Stimulated activated memory B cell treated with anti-CD40 and anti-IgM and Interleukin-4, amounts not matched to agents 10 μg/mL and 1 μg/mL and 100 μg/mL, for 72 hours (primary cell): ENCODE data around the gene CCRL2.
A peak's percentile ranks its signal among the peaks of the same experiment; 100 is the strongest.
"Not testable (repeated sequence)": the region's sequence is repeated elsewhere in the genome, so short reads cannot be mapped to it uniquely, and the experiment has no call there.

ENCODE experiments used
- ATAC-seq: fragments of 150-1000 bp; cut with Tn5 transposase; 2 replicates; pipeline ENCODE4 v1.10.0; 2021
- H3K27ac Mint-ChIP-seq: one replicate; pipeline ENCODE4 v1.8.0; 2022; ENCODE audit warnings: mild to moderate bottlenecking, mixed read lengths
- H3K27me3 Mint-ChIP-seq: one replicate; pipeline ENCODE4 v1.8.0; 2022; ENCODE audit warnings: mixed read lengths
- H3K36me3 Mint-ChIP-seq: one replicate; pipeline ENCODE4 v1.8.0; 2022; ENCODE audit warnings: mixed read lengths
- H3K4me1 Mint-ChIP-seq: one replicate; pipeline ENCODE4 v1.8.0; 2022; ENCODE audit warnings: mixed read lengths
- H3K4me3 Mint-ChIP-seq: one replicate; pipeline ENCODE4 v1.8.0; 2022; ENCODE audit warnings: mild to moderate bottlenecking, moderate library complexity, mixed read lengths
- H3K9me3 Mint-ChIP-seq: one replicate; pipeline ENCODE4 v1.8.0; 2022; ENCODE audit warnings: mixed read lengths

The CCRL2 gene

GRCh38 chr3:46408853-46409252 lies 1.8 kb downstream of the CCRL2 start:
- Mint-ChIP-seq H3K4me3 (no peak overlapping the region), H3K4me1 (peaks cover 30% of the 10 kb centered on the region)

GRCh38 chr3:46409739-46410489 lies 2.9 kb downstream of the CCRL2 start:
- Mint-ChIP-seq H3K4me3 (no peak overlapping the region), H3K27me3 (no peaks in the 10 kb centered on the region), H3K36me3 (no peaks in the 10 kb centered on the region), H3K9me3 (no peaks in the 10 kb centered on the region), H3K4me1 (peaks cover 30% of the 10 kb centered on the region), H3K27ac (no peak overlapping the region)
- ATAC-seq: no peak

More at GRCh38 chr3:46408853-46409252, 1.8 kb downstream of the CCRL2 start:
- no peak for ATAC-seq
- no peaks in the 10 kb centered on the region for H3K27me3 Mint-ChIP-seq
- no peaks in the 10 kb centered on the region for H3K36me3 Mint-ChIP-seq
- no peaks in the 10 kb centered on the region for H3K9me3 Mint-ChIP-seq
- no peak overlapping the region for H3K27ac Mint-ChIP-seq

GRCh38 chr3:46410669-46411068 lies 3.6 kb downstream of the CCRL2 start:
- H3K27ac Mint-ChIP-seq: no peak overlapping the region
- no peaks in the 10 kb centered on the region for H3K27me3 Mint-ChIP-seq
- no peaks in the 10 kb centered on the region for H3K36me3 Mint-ChIP-seq
- ATAC-seq: no peak
- no peak overlapping the region for H3K4me3 Mint-ChIP-seq
- peaks cover 29% of the 10 kb centered on the region for H3K4me1 Mint-ChIP-seq
- no peaks in the 10 kb centered on the region for H3K9me3 Mint-ChIP-seq

GRCh38 chr3:46411271-46411670 lies 4.2 kb downstream of the CCRL2 start:
- no peaks in the 10 kb centered on the region for H3K9me3 Mint-ChIP-seq
- H3K36me3 Mint-ChIP-seq: no peaks in the 10 kb centered on the region
- no peak overlapping the region for H3K4me3 Mint-ChIP-seq
- H3K4me1 Mint-ChIP-seq: peaks cover 29% of the 10 kb centered on the region
- H3K27me3 Mint-ChIP-seq: no peaks in the 10 kb centered on the region
- ATAC-seq: no peak
- H3K27ac Mint-ChIP-seq: no peak overlapping the region

GRCh38 chr3:46412786-46413298 lies 5.8 kb downstream of the CCRL2 start:
- Mint-ChIP-seq H3K4me3 (no peak overlapping the region), H3K27ac (no peak overlapping the region), H3K4me1 (peaks cover 24% of the 10 kb centered on the region), H3K9me3 (no peaks in the 10 kb centered on the region), H3K27me3 (no peaks in the 10 kb centered on the region), H3K36me3 (no peaks in the 10 kb centered on the region)
- ATAC-seq: no peak

- no peak for ATAC-seq
- no peak overlapping the region for H3K4me3 Mint-ChIP-seq
- no peaks in the 10 kb centered on the region for H3K27me3 Mint-ChIP-seq
- H3K4me1 Mint-ChIP-seq: peaks cover 18% of the 10 kb centered on the region
- H3K36me3 Mint-ChIP-seq: no peaks in the 10 kb centered on the region
- no peaks in the 10 kb centered on the region for H3K9me3 Mint-ChIP-seq
- H3K27ac Mint-ChIP-seq: no peak overlapping the region
Observed at GRCh38 chr3:46413951-46414350, 6.9 kb downstream of the CCRL2 start.

GRCh38 chr3:46414739-46415138 lies 7.7 kb downstream of the CCRL2 start:
- no peak for ATAC-seq
- no peak overlapping the region for H3K4me3 Mint-ChIP-seq
- H3K4me1 Mint-ChIP-seq: peaks cover 18% of the 10 kb centered on the region

GRCh38 chr3:46416125-46416810 lies 9.2 kb downstream of the CCRL2 start:
- Mint-ChIP-seq H3K27ac (peak overlapping the region; percentile 77), H3K4me1 (peaks cover 18% of the 10 kb centered on the region), H3K9me3 (no peaks in the 10 kb centered on the region), H3K27me3 (no peaks in the 10 kb centered on the region), H3K4me3 (no peak overlapping the region), H3K36me3 (no peaks in the 10 kb centered on the region)
- ATAC-seq: no peak

More at GRCh38 chr3:46414739-46415138, 7.7 kb downstream of the CCRL2 start:
- Mint-ChIP-seq H3K27me3 (no peaks in the 10 kb centered on the region), H3K36me3 (no peaks in the 10 kb centered on the region), H3K27ac (no peak overlapping the region), H3K9me3 (no peaks in the 10 kb centered on the region)

- Mint-ChIP-seq H3K4me1 (peaks cover 18% of the 10 kb centered on the region), H3K27me3 (no peaks in the 10 kb centered on the region), H3K27ac (peak overlapping the region; percentile 77), H3K9me3 (no peaks in the 10 kb centered on the region), H3K4me3 (no peak overlapping the region), H3K36me3 (no peaks in the 10 kb centered on the region)
- ATAC-seq: peak; percentile 72
Observed at GRCh38 chr3:46416811-46417510, 9.9 kb downstream of the CCRL2 start.

- no peak for ATAC-seq
- H3K27me3 Mint-ChIP-seq: no peaks in the 10 kb centered on the region
- H3K4me1 Mint-ChIP-seq: peaks cover 18% of the 10 kb centered on the region
- H3K9me3 Mint-ChIP-seq: no peaks in the 10 kb centered on the region
- H3K36me3 Mint-ChIP-seq: no peaks in the 10 kb centered on the region
- no peak overlapping the region for H3K27ac Mint-ChIP-seq
- no peak overlapping the region for H3K4me3 Mint-ChIP-seq
Observed at GRCh38 chr3:46417841-46418611, 11.0 kb downstream of the CCRL2 start.

- Mint-ChIP-seq H3K4me3 (no peak overlapping the region), H3K9me3 (no peaks in the 10 kb centered on the region), H3K36me3 (no peaks in the 10 kb centered on the region), H3K27ac (no peak overlapping the region), H3K27me3 (no peaks in the 10 kb centered on the region), H3K4me1 (peaks cover 18% of the 10 kb centered on the region)
- ATAC-seq: no peak
Observed at GRCh38 chr3:46419816-46420215, 12.8 kb downstream of the CCRL2 start.

- Mint-ChIP-seq H3K36me3 (no peaks in the 10 kb centered on the region), H3K9me3 (no peaks in the 10 kb centered on the region), H3K27me3 (no peaks in the 10 kb centered on the region), H3K27ac (no peak overlapping the region), H3K4me3 (no peak overlapping the region), H3K4me1 (peaks cover 13% of the 10 kb centered on the region)
- ATAC-seq: no peak
Observed at GRCh38 chr3:46420931-46421330, 13.9 kb downstream of the CCRL2 start.

GRCh38 chr3:46422617-46423016 lies 15.6 kb downstream of the CCRL2 start:
- Mint-ChIP-seq H3K4me1 (no peaks in the 10 kb centered on the region), H3K27me3 (no peaks in the 10 kb centered on the region), H3K36me3 (no peaks in the 10 kb centered on the region), H3K27ac (no peak overlapping the region), H3K9me3 (no peaks in the 10 kb centered on the region), H3K4me3 (no peak overlapping the region)
- ATAC-seq: no peak

- Mint-ChIP-seq H3K27me3 (no peaks in the 10 kb centered on the region), H3K27ac (no peak overlapping the region), H3K4me3 (no peak overlapping the region), H3K9me3 (no peaks in the 10 kb centered on the region), H3K36me3 (no peaks in the 10 kb centered on the region), H3K4me1 (no peaks in the 10 kb centered on the region)
- ATAC-seq: no peak
Observed at GRCh38 chr3:46423588-46423987, 16.5 kb downstream of the CCRL2 start.

- not testable (repeated sequence) for ATAC-seq, H3K27me3 Mint-ChIP-seq, H3K27ac Mint-ChIP-seq, H3K36me3 Mint-ChIP-seq, H3K9me3 Mint-ChIP-seq, H3K4me1 Mint-ChIP-seq, H3K4me3 Mint-ChIP-seq
Observed at GRCh38 chr3:46426476-46426875, 19.4 kb downstream of the CCRL2 start.
